Amniotic stem cell (primary cell): ENCODE results near the gene GRB14.
A peak's percentile ranks its signal among the peaks of the same experiment; 100 is the strongest.
"Not testable (repeated sequence)": the region's sequence is repeated elsewhere in the genome, so short reads cannot be mapped to it uniquely, and the experiment has no call there.

Experiments
- DNase-seq: peaks from one replicate; lab custom pipeline; 2025; lab: John Stamatoyannopoulos, UW

GRB14 gene

GRCh38 chr2:164558450-164558849 lies 62.8 kb downstream of the GRB14 start:
- no peak for DNase-seq

- no peak for DNase-seq
Measured at GRCh38 chr2:164554487-164554886, 66.8 kb downstream of the GRB14 start.

- no peak for DNase-seq
Measured at GRCh38 chr2:164551519-164551918, 69.8 kb downstream of the GRB14 start.

- DNase-seq, result not testable (repeated sequence)
Measured at GRCh38 chr2:164549705-164550104, 71.6 kb downstream of the GRB14 start.

GRCh38 chr2:164545484-164545883 lies 75.8 kb downstream of the GRB14 start:
- DNase-seq, result no peak

- DNase-seq, result peak; percentile 15
Measured at GRCh38 chr2:164542581-164543021, 78.7 kb downstream of the GRB14 start.

GRCh38 chr2:164538240-164538866 lies 82.9 kb downstream of the GRB14 start:
- DNase-seq, result peak; percentile 31

- DNase-seq, result no peak
Measured at GRCh38 chr2:164535280-164536025, 85.8 kb downstream of the GRB14 start.

GRCh38 chr2:164530464-164530863 lies 90.8 kb downstream of the GRB14 start:
- DNase-seq, result no peak

- DNase-seq, result no peak
Measured at GRCh38 chr2:164523726-164524125, 97.6 kb downstream of the GRB14 start.

- no peak for DNase-seq
Measured at GRCh38 chr2:164523009-164523408, 98.3 kb downstream of the GRB14 start.

GRCh38 chr2:164522561-164522981 lies 98.7 kb downstream of the GRB14 start:
- no peak for DNase-seq

- no peak for DNase-seq
Measured at GRCh38 chr2:164515734-164516133, 105.5 kb downstream of the GRB14 start.

GRCh38 chr2:164515030-164515429 lies 106.3 kb downstream of the GRB14 start:
- DNase-seq, result no peak

- DNase-seq, result no peak
Measured at GRCh38 chr2:164514491-164514890, 106.8 kb downstream of the GRB14 start.

- no peak for DNase-seq
Measured at GRCh38 chr2:164512871-164513270, 108.4 kb downstream of the GRB14 start.

GRCh38 chr2:164511738-164512137 lies 109.5 kb downstream of the GRB14 start:
- DNase-seq, result no peak

GRCh38 chr2:164510895-164511294 lies 110.4 kb downstream of the GRB14 start:
- DNase-seq, result no peak

GRCh38 chr2:164509137-164509877 lies 112.0 kb downstream of the GRB14 start:
- no peak for DNase-seq

GRCh38 chr2:164504253-164504652 lies 117.0 kb downstream of the GRB14 start:
- no peak for DNase-seq

- no peak for DNase-seq
Measured at GRCh38 chr2:164498836-164499235, 122.4 kb downstream of the GRB14 start.

GRCh38 chr2:164496881-164497280 lies 124.4 kb downstream of the GRB14 start:
- no peak for DNase-seq

GRCh38 chr2:164496421-164496820 lies 124.9 kb downstream of the GRB14 start:
- DNase-seq, result no peak
